RCC 7860 (cell line): ENCODE measurements around the gene ZNF699.
"Not testable (repeated sequence)": the region's sequence is repeated elsewhere in the genome, so short reads cannot be mapped to it uniquely, and the experiment has no call there.

Experiments
- DNase-seq: peaks from one replicate; pipeline ENCODE4 v3.0.0-alpha.2; 2015; ENCODE audit warnings: low spot score
- FAIRE-seq: peaks from 2 replicates; lab custom pipeline; 2012; peaks lifted over from hg19 to GRCh38; lab: Jason Lieb, UNC

The ZNF699 gene

DNA sequence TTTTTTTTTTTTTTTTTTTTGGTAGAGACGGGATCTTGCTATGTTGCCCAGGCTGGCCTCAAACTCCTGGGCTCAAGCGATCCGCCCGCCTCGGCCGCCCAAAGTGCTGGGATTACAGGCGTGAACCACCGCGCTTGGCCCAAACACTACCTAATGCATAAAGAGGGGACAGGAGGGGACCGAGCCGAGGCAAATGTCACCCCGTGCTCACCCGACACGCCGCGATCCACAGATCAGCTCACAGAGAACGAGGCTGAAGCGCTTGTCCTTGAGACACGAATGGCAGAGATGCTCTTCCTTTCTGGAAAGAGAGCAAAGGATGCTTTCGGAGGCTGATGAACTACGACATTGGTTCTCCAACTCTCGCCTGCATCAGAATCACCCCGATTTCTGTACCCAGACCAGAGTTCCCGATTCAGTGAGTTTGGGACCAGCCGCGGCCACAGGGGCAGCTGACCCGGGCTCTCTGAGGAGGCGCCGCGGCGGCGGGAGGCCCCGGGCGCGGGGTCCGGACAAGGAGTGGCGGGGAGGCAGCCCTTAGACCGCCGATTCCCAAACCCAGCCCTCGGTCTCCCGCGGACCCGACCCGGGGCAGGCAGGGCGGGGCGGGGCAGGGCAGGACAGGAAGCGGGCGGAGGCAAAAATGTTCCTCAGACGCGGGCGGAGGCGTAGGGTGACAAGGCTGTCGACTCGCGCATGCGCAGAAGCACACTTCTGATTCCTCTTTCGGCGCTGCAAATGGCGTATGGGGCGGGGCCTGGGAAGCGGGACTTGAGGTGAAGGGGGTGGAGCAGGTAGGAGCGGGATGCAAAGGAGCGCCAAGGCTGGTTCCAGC lies at the start of gene ZNF699:
TSS of gene ZNF699 (minus strand) at position 700 of the 835 bp plus-strand sequence. CDS start 4,719 bp downstream, outside the sequence.
- DNase-seq = peak; percentile 92
- peak; percentile 68 for FAIRE-seq

- DNase-seq (no peak), FAIRE-seq (no peak)
Measured at GRCh38 chr19:9354651-9355050, 45.0 kb upstream of the ZNF699 start.

GRCh38 chr19:9353011-9353410 lies 43.4 kb upstream of the ZNF699 start:
- DNase-seq (no peak), FAIRE-seq (no peak)

- DNase-seq (no peak), FAIRE-seq (no peak)
Measured at GRCh38 chr19:9352505-9352904, 42.9 kb upstream of the ZNF699 start.

DNA sequence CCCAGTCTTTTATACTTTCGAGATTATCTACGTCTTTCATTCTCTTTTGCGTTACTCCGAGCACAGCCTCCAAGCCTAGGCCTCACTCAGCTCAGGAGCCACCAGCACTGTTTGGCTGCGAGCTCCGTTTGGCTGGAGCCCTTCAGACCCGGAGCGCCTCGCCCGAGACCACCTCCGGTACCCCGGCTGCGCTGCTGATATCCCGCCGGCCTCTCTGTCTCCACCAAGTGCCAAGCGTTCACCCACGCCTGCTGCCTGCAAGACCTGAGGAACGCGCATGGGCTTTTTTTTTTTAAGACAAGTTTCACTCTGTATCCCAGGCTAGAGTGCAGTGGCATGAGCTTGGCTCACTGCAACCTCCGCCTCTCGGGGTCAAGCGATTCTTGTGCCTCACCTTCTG lies 39.0 kb upstream of the ZNF699 start:
- DNase-seq (no peak), FAIRE-seq (no peak)

DNA sequence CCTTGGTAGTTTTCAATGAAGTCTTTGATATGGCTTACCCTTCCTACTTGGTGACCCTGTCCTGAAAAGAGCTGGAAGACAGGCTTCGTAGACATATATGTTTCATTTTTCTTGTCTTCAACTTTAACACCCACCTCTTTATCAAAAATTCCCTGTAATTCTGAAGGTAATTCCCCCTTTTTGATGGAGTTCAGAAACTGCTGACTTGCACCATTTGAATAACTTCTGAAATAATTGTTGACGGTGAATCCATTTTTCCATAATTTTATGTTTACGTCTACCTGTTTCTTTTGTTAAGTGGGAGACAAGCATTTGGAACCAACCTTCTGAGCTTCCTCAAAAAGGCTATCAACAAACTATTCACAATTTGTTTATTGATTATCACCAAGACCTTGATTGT lies 38.6 kb upstream of the ZNF699 start:
- no peak for FAIRE-seq

DNA sequence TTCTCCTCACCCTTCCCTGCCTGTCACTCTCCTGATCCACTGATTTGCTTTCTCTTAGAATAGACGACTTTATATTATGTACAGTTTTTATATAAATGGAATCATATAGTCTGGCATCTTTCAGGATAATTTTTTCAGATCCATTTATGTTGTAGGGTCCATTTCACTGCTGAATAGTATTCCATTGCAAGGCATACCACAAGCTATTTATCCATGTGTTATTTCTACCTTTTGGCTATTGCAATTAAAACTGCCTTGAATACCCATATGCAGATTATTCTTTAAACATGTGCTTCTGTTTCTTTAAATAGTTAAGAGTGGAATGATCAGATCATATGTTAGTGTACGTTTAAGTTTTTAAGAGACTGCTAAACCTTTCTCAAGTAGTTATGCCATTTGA lies 35.4 kb upstream of the ZNF699 start:
- DNase-seq (no peak), FAIRE-seq (no peak)

More for the DNA sequence above, 38.6 kb upstream of the ZNF699 start:
- no peak for DNase-seq

- FAIRE-seq (no peak), DNase-seq (no peak)
Measured at GRCh38 chr19:9342610-9343304, 33.1 kb upstream of the ZNF699 start.

GRCh38 chr19:9329999-9330398 lies 20.4 kb upstream of the ZNF699 start:
- no peak for DNase-seq
- FAIRE-seq = no peak

DNA sequence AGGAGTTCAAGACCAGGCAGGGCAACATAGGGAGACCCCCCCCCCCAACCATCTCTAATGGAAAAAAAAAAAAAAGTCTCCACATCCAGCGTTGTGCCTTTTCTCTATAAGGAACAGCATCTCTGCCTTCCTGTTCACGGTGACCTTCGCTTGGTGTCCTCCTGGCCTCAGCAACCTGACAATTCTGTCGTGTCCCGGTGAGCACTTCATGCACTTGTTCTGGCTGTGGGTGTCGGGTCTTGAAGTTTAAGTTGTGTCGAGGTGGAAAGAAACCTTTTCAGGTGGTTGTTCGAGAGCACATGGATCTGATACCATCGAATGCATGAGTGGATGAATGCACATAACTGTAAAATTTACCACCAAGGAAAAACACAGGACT lies 14.9 kb upstream of the ZNF699 start:
- FAIRE-seq = no peak
- DNase-seq = no peak

GRCh38 chr19:9323919-9324583 lies 14.4 kb upstream of the ZNF699 start, which contains the start of gene ZNF559:
ZNF559 (plus strand) TSS chr19:9324179; CDS start chr19:9338550, 14,371 bp downstream.
- peak; percentile 93 for DNase-seq
- peak; percentile 85 for FAIRE-seq

DNA sequence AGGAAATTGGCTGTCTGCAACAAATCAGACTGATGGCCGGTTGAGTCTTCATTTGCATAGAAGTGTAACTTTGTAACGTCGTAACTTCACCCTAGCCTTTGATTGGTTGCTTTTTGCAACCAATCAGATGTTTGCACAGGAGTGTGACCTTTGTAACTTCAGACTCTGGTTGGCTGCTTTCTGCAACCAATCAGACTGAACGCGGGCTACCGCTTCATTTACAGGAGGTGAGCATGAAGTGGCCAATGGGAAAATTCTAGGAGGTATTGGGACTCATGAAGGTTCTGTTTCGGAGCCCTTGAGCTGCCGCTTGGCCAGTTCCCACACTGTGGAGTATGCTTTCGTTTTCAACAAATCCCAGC lies 13.9 kb upstream of the ZNF699 start:
- DNase-seq = peak; percentile 63
- no peak for FAIRE-seq

DNA sequence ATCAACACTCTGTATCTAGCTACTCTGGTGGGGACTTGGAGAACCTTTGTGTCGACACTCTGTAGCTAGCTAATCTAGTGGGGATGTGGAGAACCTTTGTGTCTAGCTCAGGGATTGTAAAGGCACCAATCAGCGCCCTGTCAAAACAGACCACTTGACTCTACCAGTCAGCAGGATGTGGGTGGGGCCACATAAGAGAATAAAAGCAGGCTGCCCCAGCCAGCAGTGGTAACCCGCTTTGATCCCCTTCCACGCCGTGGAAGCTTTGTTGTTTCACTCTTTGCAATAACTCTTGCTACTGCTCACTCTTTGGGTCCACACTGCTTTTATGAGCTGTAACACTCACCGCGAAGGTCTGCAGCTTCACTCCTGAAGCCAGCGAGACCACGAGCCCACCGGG lies 12.6 kb upstream of the ZNF699 start:
- DNase-seq, FAIRE-seq: not testable (repeated sequence)

- FAIRE-seq, DNase-seq: not testable (repeated sequence)
Measured at GRCh38 chr19:9321756-9322155, 12.1 kb upstream of the ZNF699 start.

DNA sequence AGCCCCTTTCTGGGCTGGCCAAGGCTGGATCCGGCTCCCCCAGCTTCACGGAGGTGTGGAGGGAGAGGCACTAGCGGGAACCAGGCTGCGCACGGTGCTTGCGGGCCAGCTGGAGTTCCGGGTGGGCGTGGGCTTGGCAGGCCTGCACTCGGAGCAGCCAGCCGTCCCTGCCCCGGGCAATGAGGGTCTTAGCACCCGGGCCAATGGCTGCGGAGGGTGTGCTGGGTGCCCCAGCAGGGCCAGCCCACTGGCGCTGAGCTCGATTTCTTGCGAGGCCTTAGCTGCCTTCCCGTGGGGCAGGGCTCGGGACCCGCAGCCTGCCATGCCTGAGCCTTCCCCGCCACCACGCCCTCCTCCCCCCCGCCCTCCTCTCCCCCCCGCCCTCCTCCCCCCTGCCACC lies 11.7 kb upstream of the ZNF699 start:
- no peak for DNase-seq

DNA sequence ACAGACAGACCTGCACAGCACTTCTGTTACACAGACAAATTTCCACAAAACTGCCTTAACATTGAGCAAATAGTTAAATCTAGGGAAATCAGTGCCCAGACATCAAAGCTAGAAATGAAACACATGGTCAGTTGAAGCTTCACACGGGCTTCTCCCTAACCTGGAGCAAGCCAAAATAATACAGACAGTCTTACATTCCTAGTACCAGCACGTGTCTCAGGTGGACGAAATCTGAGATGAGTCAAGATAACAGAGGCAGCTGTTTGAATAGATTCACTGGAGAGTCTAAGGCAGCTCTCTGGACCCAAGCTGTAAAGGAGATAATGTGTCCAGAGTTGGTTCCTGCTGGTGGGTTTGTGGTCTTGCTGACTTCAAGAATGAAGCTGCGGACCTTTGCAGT lies 4.1 kb upstream of the ZNF699 start:
- DNase-seq (no peak), FAIRE-seq (no peak)

More for the DNA sequence above, 11.7 kb upstream of the ZNF699 start:
- no peak for FAIRE-seq

DNA sequence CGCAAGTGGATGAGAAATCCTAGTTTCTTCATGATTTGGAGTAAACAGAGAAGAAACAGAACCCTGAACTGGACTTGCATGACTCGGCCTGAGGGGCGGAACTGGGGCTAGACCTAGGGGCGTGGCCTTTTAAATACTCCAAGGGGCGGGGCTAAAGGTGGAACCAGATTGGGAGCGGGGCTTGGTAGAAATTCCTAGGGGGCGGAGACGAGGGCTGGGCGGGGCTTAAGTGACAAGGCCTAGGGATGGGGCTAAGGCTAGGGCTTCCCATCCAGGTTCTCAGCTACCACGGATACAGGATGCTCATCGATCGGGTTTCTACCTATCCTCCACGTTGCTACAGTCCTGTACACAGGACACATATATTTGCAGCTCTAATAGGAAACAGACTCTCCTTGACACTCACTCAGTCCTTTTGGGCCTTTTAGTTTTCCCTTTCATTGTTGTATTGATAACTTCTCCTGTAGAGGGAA lies 372 bp upstream of the ZNF699 start:
- DNase-seq = peak; percentile 76
- FAIRE-seq = no peak

- FAIRE-seq = peak; percentile 42
Measured at GRCh38 chr19:9308091-9308770, 1.4 kb downstream of the ZNF699 start.

GRCh38 chr19:9306443-9306842 lies 3.2 kb downstream of the ZNF699 start:
- FAIRE-seq (peak; percentile 83), DNase-seq (peak; percentile 83)

More at GRCh38 chr19:9308091-9308770, 1.4 kb downstream of the ZNF699 start:
- no peak for DNase-seq

GRCh38 chr19:9296336-9296735 lies 13.3 kb downstream of the ZNF699 start:
- FAIRE-seq (no peak), DNase-seq (peak; percentile 55)

DNA sequence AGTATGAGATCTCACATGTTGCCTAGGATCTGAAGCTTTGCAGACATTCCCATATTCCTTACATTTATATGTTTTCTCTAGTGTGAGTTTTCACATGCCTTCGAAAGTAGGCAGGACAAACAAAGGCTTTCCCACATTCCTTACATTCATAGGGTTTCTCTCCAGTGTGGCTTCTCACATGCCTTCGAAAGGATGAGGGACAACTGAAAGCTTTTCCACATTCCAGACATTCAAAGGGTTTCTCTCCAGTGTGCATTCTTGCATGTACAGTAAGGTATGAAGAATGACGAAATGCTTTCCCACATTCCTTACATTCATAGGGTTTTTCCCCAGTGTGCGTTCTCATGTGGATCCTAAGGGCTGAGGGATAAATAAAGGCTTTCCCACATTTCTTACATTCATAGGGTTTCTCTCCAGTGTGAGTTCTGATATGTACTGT lies 14.2 kb downstream of the ZNF699 start:
- no peak for FAIRE-seq

More for the DNA sequence above, 14.2 kb downstream of the ZNF699 start:
- DNase-seq = peak; percentile 70
